D721Med (cell line): ENCODE data around the gene ANKH.

Experiments used
- DNase-seq: peaks from one replicate; pipeline ENCODE4 v3.0.0; 2011; ENCODE audit warnings: low spot score; ENCODE audit not compliant: insufficient read length
- FAIRE-seq: peaks from 2 replicates; lab custom pipeline; 2011; peaks lifted over from hg19 to GRCh38; lab: Jason Lieb, UNC
- CTCF ChIP-seq: IDR thresholded peaks from 2 replicates; pipeline ENCODE4 v1.5.1; 2012; ENCODE audit warnings: mild to moderate bottlenecking, control low read depth; ENCODE audit not compliant: insufficient read depth; ENCODE audit errors: missing control alignments

ANKH gene

GRCh38 chr5:14913096-14913495 is 41.5 kb upstream of the ANKH start:
- no peak for DNase-seq
- no peak for FAIRE-seq
- TF ChIP-seq CTCF, result no peak

- no peak for FAIRE-seq
- TF ChIP-seq CTCF, result no peak
- DNase-seq, result no peak
Observed at GRCh38 chr5:14912206-14912605, 40.6 kb upstream of the ANKH start.

- FAIRE-seq, result no peak
- no peak for DNase-seq
- TF ChIP-seq CTCF, result no peak
Observed at GRCh38 chr5:14909369-14909768, 37.8 kb upstream of the ANKH start.

- no peak for DNase-seq
- no peak for TF ChIP-seq CTCF
- no peak for FAIRE-seq
Observed at GRCh38 chr5:14908172-14908571, 36.6 kb upstream of the ANKH start.

GRCh38 chr5:14906628-14907027 is 35.0 kb upstream of the ANKH start:
- FAIRE-seq (no peak), DNase-seq (no peak)
- TF ChIP-seq CTCF, result no peak

- no peak for FAIRE-seq
- DNase-seq, result no peak
- no peak for TF ChIP-seq CTCF
Observed at GRCh38 chr5:14902826-14903560, 31.4 kb upstream of the ANKH start.

GRCh38 chr5:14901462-14902051 is 30.0 kb upstream of the ANKH start:
- TF ChIP-seq CTCF, result no peak
- no peak for FAIRE-seq
- no peak for DNase-seq
